Breast epithelium (tissue), 3 donors: ENCODE data around the gene PKD1.

Experiments used
- CTCF ChIP-seq, 3 donors: fragments of 450-650 bp; IDR thresholded peaks; one replicate each; pipeline ENCODE4 v1.5.1; 2016 to 2017; ENCODE audit warnings: antibody characterized with exemption in 3 of 3, mild to moderate bottlenecking in 3 of 3, moderate library complexity in 3 of 3
- POLR2A ChIP-seq: fragments of 450-650 bp; IDR thresholded peaks from one replicate; pipeline ENCODE4 v1.6.1; 2016; ENCODE audit warnings: antibody characterized with exemption, mild to moderate bottlenecking, moderate library complexity

DNA sequence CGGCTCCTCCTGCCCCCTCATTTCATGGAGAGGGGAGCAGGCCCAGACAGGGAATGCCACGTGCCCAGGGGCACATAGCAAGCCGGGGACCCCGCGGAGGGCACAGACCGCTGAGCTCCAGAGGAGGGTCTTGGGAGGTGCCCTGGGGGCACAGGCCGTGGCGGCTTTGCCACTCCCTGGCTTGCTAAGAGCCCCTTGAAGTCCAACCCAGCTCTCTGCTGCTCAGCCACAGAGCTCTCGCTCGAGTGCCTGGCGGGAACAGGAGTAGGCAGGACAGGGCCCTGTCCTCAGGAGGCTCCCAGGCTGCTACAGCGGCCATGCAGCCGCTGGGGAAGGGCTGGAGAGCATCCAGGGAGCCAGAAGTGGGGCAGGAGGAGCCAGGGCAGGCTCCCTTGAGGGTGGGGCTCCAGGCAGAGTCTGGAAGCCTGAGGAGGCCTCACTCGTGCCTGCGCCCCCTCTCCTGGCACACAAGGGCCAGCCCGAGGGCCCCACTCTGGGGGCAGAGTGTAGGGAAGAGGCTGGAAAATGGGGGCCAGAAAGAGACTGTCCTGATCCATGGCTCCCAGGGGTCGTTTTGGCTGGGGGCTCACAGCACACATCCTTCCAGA lies 8.3 kb upstream of the PKD1 start:
- TF ChIP-seq CTCF (IDR thresholded peaks at IDR 0.05), result no peak
- TF ChIP-seq POLR2A, result no peak
